ENCODE results near the gene STK4.
A peak's percentile ranks its signal among the peaks of the same experiment; 100 is the strongest.

STK4 gene

GRCh38 chr20:44963325-44964215 is 2.7 kb upstream of the STK4 start:
- Histone ChIP-seq H3K18ac (ENCODE audit: low read length) (no peak overlapping the region), H3K4me1 (ENCODE audit: control insufficient read depth in 2 of 2, insufficient read depth in 1 of 2, low read depth in 1 of 2, low read length in 2 of 2) (peaks cover 12 to 14% of the 10 kb centered on the region in 2 donors), H2AK5ac (ENCODE audit: low read depth, low read length) (no peak overlapping the region), H4K8ac (ENCODE audit: low read depth, low read length) (no peak overlapping the region), H3K4me3 (ENCODE audit: low read length in 2 of 2) (no peak overlapping the region), H3K9me3 (replicated peaks in 1 of 2; ENCODE audit: control insufficient read depth in 2 of 2, insufficient read depth in 1 of 2, low read depth in 1 of 2, low read length in 2 of 2) (no peaks in the 10 kb centered on the region), H3K27me3 (ENCODE audit: control insufficient read depth in 3 of 3, insufficient read depth in 3 of 3, low read depth in 1 of 3, low read length in 3 of 3) (no peaks in the 10 kb centered on the region), H2BK12ac (ENCODE audit: low read length) (no peak overlapping the region), H2AFZ (ENCODE audit: low read length) (peak overlapping the region; percentile 20), H2BK15ac (ENCODE audit: low read length) (no peak overlapping the region), H3K9ac (ENCODE audit: low read depth, low read length, poor library complexity) (no peak overlapping the region), H3K4me2 (ENCODE audit: insufficient read depth, low read length, poor library complexity, severe bottlenecking) (no peak overlapping the region), H3K36me3 (replicated peaks in 1 of 2; ENCODE audit: control insufficient read depth in 2 of 2, insufficient read depth in 2 of 2, low read length in 2 of 2) (peaks cover 0 to 4% of the 10 kb centered on the region in 2 donors), H4K91ac (ENCODE audit: low read depth, low read length, poor library complexity) (no peak overlapping the region), H3K79me1 (ENCODE audit: low read depth, low read length) (peaks cover 1% of the 10 kb centered on the region), H2BK5ac (ENCODE audit: low read length) (no peak overlapping the region), H2BK120ac (ENCODE audit: low read depth, low read length) (no peak overlapping the region), H3K27ac (replicated peaks; ENCODE audit: low read length) (no peak overlapping the region), H3K4ac (ENCODE audit: low read length) (no peak overlapping the region), H3K23ac (ENCODE audit: low read depth, low read length, poor library complexity) (no peak overlapping the region), H3K14ac (ENCODE audit: low read length) (no peak overlapping the region)
- WGBS, 2 donors (ENCODE audit: extremely low coverage in 2 of 2, insufficient read length in 2 of 2, insufficient replicate concordance in 1 of 2): no CpG with 5 or more reads among the region's 4 CpGs
- DNase-seq (ENCODE audit: low spot score): no peak

DNA sequence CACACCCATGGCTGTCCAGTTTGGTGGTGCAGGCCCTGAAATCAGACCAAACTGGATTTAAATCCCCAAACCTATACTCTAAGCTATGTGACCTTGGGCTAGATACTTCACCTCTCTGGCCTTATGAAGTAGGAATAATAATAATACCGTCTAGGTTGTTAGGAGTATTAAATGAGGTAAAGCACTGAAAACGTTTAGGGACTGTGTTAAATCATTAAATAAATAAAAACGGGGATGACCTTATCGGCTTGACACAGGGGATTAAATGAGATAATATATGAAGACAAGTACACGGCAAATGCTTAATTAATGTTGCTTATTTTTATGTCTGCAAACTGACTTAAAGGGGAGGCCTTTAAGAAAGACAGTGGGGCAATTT is 672 bp upstream of the STK4 start:
- Histone ChIP-seq H2BK5ac (ENCODE audit: low read length) (no peak overlapping the region), H2BK12ac (ENCODE audit: low read length) (no peak overlapping the region), H3K4me1 (ENCODE audit: control insufficient read depth in 2 of 2, insufficient read depth in 1 of 2, low read depth in 1 of 2, low read length in 2 of 2) (peaks cover 6% of the 10 kb centered on the region in 2 donors), H3K9ac (ENCODE audit: low read depth, low read length, poor library complexity) (no peak overlapping the region), H3K36me3 (replicated peaks in 1 of 2; ENCODE audit: control insufficient read depth in 2 of 2, insufficient read depth in 2 of 2, low read length in 2 of 2) (peaks cover 0 to 2% of the 10 kb centered on the region in 2 donors), H3K4ac (ENCODE audit: low read length) (no peak overlapping the region), H3K27ac (replicated peaks; ENCODE audit: low read length) (no peak overlapping the region), H3K14ac (ENCODE audit: low read length) (no peak overlapping the region), H3K9me3 (replicated peaks in 1 of 2; ENCODE audit: control insufficient read depth in 2 of 2, insufficient read depth in 1 of 2, low read depth in 1 of 2, low read length in 2 of 2) (no peaks in the 10 kb centered on the region), H2AK5ac (ENCODE audit: low read depth, low read length) (no peak overlapping the region), H2BK120ac (ENCODE audit: low read depth, low read length) (no peak overlapping the region), H3K27me3 (ENCODE audit: control insufficient read depth in 3 of 3, insufficient read depth in 3 of 3, low read depth in 1 of 3, low read length in 3 of 3) (no peaks in the 10 kb centered on the region), H3K4me3 (ENCODE audit: low read length in 2 of 2) (peak overlapping the region; percentile 90 to 93), H3K79me1 (ENCODE audit: low read depth, low read length) (peaks cover 1% of the 10 kb centered on the region), H2BK15ac (ENCODE audit: low read length) (no peak overlapping the region), H3K23ac (ENCODE audit: low read depth, low read length, poor library complexity) (no peak overlapping the region), H4K91ac (ENCODE audit: low read depth, low read length, poor library complexity) (no peak overlapping the region), H4K8ac (ENCODE audit: low read depth, low read length) (no peak overlapping the region), H3K4me2 (ENCODE audit: insufficient read depth, low read length, poor library complexity, severe bottlenecking) (peak overlapping the region; percentile 88), H3K18ac (ENCODE audit: low read length) (no peak overlapping the region), H2AFZ (ENCODE audit: low read length) (peak overlapping the region; percentile 92)
- no peak for DNase-seq (ENCODE audit: low spot score)
- no CpG with 5 or more reads among the region's 5 CpGs for WGBS, 2 donors (ENCODE audit: extremely low coverage in 2 of 2, insufficient read length in 2 of 2, insufficient replicate concordance in 1 of 2)

GRCh38 chr20:44967207-44967807 is 995 bp downstream of the STK4 start:
- Histone ChIP-seq H2BK120ac (ENCODE audit: low read depth, low read length) (no peak overlapping the region), H3K4me1 (ENCODE audit: control insufficient read depth in 2 of 2, insufficient read depth in 1 of 2, low read depth in 1 of 2, low read length in 2 of 2) (peaks cover 6% of the 10 kb centered on the region in 2 donors), H3K18ac (ENCODE audit: low read length) (no peak overlapping the region), H4K91ac (ENCODE audit: low read depth, low read length, poor library complexity) (no peak overlapping the region), H3K9ac (ENCODE audit: low read depth, low read length, poor library complexity) (peak overlapping the region; percentile 98), H2BK5ac (ENCODE audit: low read length) (no peak overlapping the region), H4K8ac (ENCODE audit: low read depth, low read length) (no peak overlapping the region), H3K9me3 (replicated peaks in 1 of 2; ENCODE audit: control insufficient read depth in 2 of 2, insufficient read depth in 1 of 2, low read depth in 1 of 2, low read length in 2 of 2) (no peaks in the 10 kb centered on the region), H2BK15ac (ENCODE audit: low read length) (no peak overlapping the region), H2AFZ (ENCODE audit: low read length) (no peak overlapping the region), H2BK12ac (ENCODE audit: low read length) (no peak overlapping the region), H3K27me3 (ENCODE audit: control insufficient read depth in 3 of 3, insufficient read depth in 3 of 3, low read depth in 1 of 3, low read length in 3 of 3) (no peaks in the 10 kb centered on the region), H3K36me3 (replicated peaks in 1 of 2; ENCODE audit: control insufficient read depth in 2 of 2, insufficient read depth in 2 of 2, low read length in 2 of 2) (peaks cover 0 to 9% of the 10 kb centered on the region in 2 donors), H3K14ac (ENCODE audit: low read length) (no peak overlapping the region), H2AK5ac (ENCODE audit: low read depth, low read length) (no peak overlapping the region), H3K4ac (ENCODE audit: low read length) (no peak overlapping the region), H3K23ac (ENCODE audit: low read depth, low read length, poor library complexity) (no peak overlapping the region), H3K4me2 (ENCODE audit: insufficient read depth, low read length, poor library complexity, severe bottlenecking) (peak overlapping the region; percentile 70), H3K79me1 (ENCODE audit: low read depth, low read length) (peaks cover 1% of the 10 kb centered on the region), H3K4me3 (ENCODE audit: low read length in 2 of 2) (peak overlapping the region; percentile 90 to 97), H3K27ac (replicated peaks; ENCODE audit: low read length) (no peak overlapping the region)
- no CpG with 5 or more reads among the region's 5 CpGs for WGBS, 2 donors (ENCODE audit: extremely low coverage in 2 of 2, insufficient read length in 2 of 2, insufficient replicate concordance in 1 of 2)
- DNase-seq (ENCODE audit: low spot score): no peak

DNA sequence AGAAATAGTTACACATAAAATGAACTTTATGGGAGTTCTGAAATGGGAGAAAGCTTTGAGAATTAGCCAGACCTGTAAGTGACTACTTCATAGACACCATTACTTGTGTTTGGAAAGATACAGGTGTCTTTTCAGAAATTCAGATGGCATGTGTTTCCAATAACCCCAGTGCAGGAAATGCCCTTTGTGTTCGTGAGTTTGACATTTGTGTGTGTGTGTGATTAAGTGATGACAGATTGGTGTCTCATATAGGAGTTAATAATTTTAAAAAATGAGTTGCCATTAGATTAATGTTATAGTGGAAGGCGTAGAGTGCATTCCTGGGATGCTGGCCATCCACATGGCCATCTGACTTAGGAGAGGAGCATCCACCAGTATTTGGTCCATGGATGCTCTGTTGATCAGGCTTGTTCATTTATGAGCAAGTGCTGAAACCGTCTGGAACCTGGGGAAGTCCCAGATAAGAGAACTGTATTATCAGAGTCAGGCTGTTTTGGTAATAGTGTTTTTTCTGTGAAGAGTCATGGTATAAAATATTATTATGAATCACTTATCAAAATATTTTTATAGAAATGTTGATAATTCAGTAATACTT is 3.1 kb downstream of the STK4 start:
- Histone ChIP-seq H3K27me3 (ENCODE audit: control insufficient read depth in 3 of 3, insufficient read depth in 3 of 3, low read depth in 1 of 3, low read length in 3 of 3) (no peaks in the 10 kb centered on the region), H2BK5ac (ENCODE audit: low read length) (no peak overlapping the region), H2BK15ac (ENCODE audit: low read length) (no peak overlapping the region), H3K36me3 (replicated peaks in 1 of 2; ENCODE audit: control insufficient read depth in 2 of 2, insufficient read depth in 2 of 2, low read length in 2 of 2) (peaks cover 0 to 30% of the 10 kb centered on the region in 2 donors), H2AFZ (ENCODE audit: low read length) (no peak overlapping the region), H3K4ac (ENCODE audit: low read length) (no peak overlapping the region), H3K9me3 (replicated peaks in 1 of 2; ENCODE audit: control insufficient read depth in 2 of 2, insufficient read depth in 1 of 2, low read depth in 1 of 2, low read length in 2 of 2) (no peaks in the 10 kb centered on the region), H2BK12ac (ENCODE audit: low read length) (no peak overlapping the region), H3K4me1 (ENCODE audit: control insufficient read depth in 2 of 2, insufficient read depth in 1 of 2, low read depth in 1 of 2, low read length in 2 of 2) (peaks cover 4 to 6% of the 10 kb centered on the region in 2 donors), H4K8ac (ENCODE audit: low read depth, low read length) (no peak overlapping the region), H4K91ac (ENCODE audit: low read depth, low read length, poor library complexity) (no peak overlapping the region), H2BK120ac (ENCODE audit: low read depth, low read length) (no peak overlapping the region), H3K27ac (replicated peaks; ENCODE audit: low read length) (no peak overlapping the region), H3K18ac (ENCODE audit: low read length) (no peak overlapping the region), H3K4me3 (ENCODE audit: low read length in 2 of 2) (no peak overlapping the region), H3K14ac (ENCODE audit: low read length) (no peak overlapping the region), H2AK5ac (ENCODE audit: low read depth, low read length) (no peak overlapping the region), H3K9ac (ENCODE audit: low read depth, low read length, poor library complexity) (no peak overlapping the region), H3K4me2 (ENCODE audit: insufficient read depth, low read length, poor library complexity, severe bottlenecking) (no peak overlapping the region), H3K79me1 (ENCODE audit: low read depth, low read length) (peaks cover 1% of the 10 kb centered on the region), H3K23ac (ENCODE audit: low read depth, low read length, poor library complexity) (no peak overlapping the region)
- WGBS, 2 donors (ENCODE audit: extremely low coverage in 2 of 2, insufficient read length in 2 of 2, insufficient replicate concordance in 1 of 2): no CpG with 5 or more reads among the region's 3 CpGs
- DNase-seq (ENCODE audit: low spot score): no peak

Data from neuronal stem cell (in vitro differentiated cells).